ENCODE measurements around the gene PYHIN1.

PYHIN1 gene

DNA sequence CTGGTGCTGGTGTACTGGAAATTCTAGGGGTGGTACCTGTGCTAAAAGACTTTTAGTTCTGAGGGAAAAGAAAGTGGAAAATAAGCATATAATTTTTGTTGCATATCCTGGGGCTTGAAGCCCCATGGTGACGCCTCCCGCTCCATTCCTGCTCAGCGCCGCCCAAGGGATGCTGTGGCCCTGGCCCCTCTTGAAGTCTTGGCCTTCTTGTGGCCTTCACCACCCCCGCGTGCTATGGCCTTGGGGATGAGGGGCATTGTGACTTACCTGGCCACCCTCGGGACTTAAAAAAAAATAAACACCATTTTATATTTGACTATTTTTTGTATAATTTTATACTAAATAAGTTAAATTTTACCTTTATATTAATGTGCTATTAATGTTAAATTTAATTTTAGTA lies 93.7 kb downstream of the PYHIN1 start:
- no peak for FAIRE-seq
- DNase-seq (ENCODE audit: insufficient read length, low spot score), result no peak
- no peak for TF ChIP-seq TAF1 (IDR thresholded peaks at IDR 0.05; ENCODE audit: low read depth, low read length)
- TF ChIP-seq POLR2A (IDR thresholded peaks at IDR 0.05; ENCODE audit: low read depth, low read length), result no peak
- TF ChIP-seq POU2F2 (IDR thresholded peaks at IDR 0.05; ENCODE audit: low read depth, low read length), result no peak
- no peak for TF ChIP-seq PAX5 (IDR thresholded peaks at IDR 0.05; ENCODE audit: insufficient read depth, low read length, severe bottlenecking)
- no peak for TF ChIP-seq POLR2AphosphoS5 (IDR thresholded peaks at IDR 0.05; ENCODE audit: low read depth, low read length)
- TF ChIP-seq SPI1 (IDR thresholded peaks at IDR 0.05; ENCODE audit: low read depth, low read length), result no peak

Measured in GM12891 (cell line).